Lower lobe of right lung (tissue), 2 donors: ENCODE data around the gene CCT5. TPM values are rescaled to one million over a fixed set of nuclear protein-coding genes. Genes with fewer than 3 reads are reported as not detected.

Experiments
- ATAC-seq, 2 donors: fragments of 200-7000 bp; cut with Tn5 transposase; one replicate each; pipeline ENCODE4 v1.9.1; 2020 to 2022; ENCODE audit warnings: mild to moderate bottlenecking in 2 of 2, moderate library complexity in 2 of 2
- DNase-seq: peaks from one replicate; pipeline ENCODE4 v3.0.0-alpha.2; 2020
- H3K27ac ChIP-seq: fragments of 200-600 bp; one replicate; pipeline ENCODE4 v1.8.0; 2022
- H3K27me3 ChIP-seq: fragments of 200-600 bp; one replicate; pipeline ENCODE4 v1.8.0; 2022; ENCODE audit warnings: low read depth
- H3K36me3 ChIP-seq: fragments of 200-600 bp; one replicate; pipeline ENCODE4 v1.8.0; 2022; ENCODE audit warnings: mild to moderate bottlenecking
- H3K4me1 ChIP-seq: fragments of 200-600 bp; one replicate; pipeline ENCODE4 v1.8.0; 2022
- H3K4me3 ChIP-seq: fragments of 200-600 bp; one replicate; pipeline ENCODE4 v1.8.0; 2022; ENCODE audit warnings: mild to moderate bottlenecking
- H3K9me3 ChIP-seq: fragments of 200-600 bp; one replicate; pipeline ENCODE4 v1.8.0; 2022
- intact Hi-C: fragments of 100-400 bp; cut with DNase I; formaldehyde crosslinking; loops from one replicate; pipeline ENCODE4 v1.11.0; 2022
- total RNA-seq: library from RNA; stranded (reverse); fragmentation: NEBNext Ultra II Directional; extraction: Animal tissue kit (Norgen Biotek cat#: 25700); gene quantifications from one replicate; pipeline ENCODE4 v1.2.1, GENCODE V29; 2021
- TF ChIP-seq, protein P1 (sequence below): fragments of 200-600 bp; IDR thresholded peaks from one replicate; pipeline ENCODE4 v1.8.0; 2022; ENCODE audit warnings: antibody characterized with exemption, mild to moderate bottlenecking
- donor health status: DM: no; HTN: yes; CAD: no; lungs with severe emphysema.

Gene CCT5
- total RNA-seq, 1 donor from 2014 or later = 116 TPM

DNA sequence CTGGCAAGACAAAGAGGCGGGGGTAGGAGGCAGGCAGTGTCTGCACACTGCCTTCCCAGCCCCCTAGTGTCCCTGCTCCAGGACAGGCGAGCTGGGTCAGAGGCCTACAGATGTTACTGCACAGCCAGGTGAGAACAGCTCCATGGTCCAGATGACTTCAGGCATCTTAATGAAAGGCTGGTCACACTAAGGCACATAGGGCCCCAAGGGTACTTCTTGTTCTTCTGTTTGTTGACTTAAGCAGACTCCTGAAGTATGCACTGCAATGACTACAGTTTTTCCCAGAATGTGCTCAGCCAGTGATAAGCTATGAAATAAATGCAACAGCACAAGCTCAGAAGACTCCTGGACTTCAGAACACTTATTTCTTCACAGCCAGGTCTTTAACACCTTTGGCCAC lies 27.8 kb upstream of the CCT5 start:
- no peaks in the 10 kb centered on the region for H3K36me3 ChIP-seq
- H3K4me3 ChIP-seq = no peak overlapping the region
- intact Hi-C loops = no loop called here
- no peaks in the 10 kb centered on the region for H3K27me3 ChIP-seq
- peak; percentile 81 to 88 for ATAC-seq
- no peak overlapping the region for H3K27ac ChIP-seq
- TF ChIP-seq, protein P1, sequence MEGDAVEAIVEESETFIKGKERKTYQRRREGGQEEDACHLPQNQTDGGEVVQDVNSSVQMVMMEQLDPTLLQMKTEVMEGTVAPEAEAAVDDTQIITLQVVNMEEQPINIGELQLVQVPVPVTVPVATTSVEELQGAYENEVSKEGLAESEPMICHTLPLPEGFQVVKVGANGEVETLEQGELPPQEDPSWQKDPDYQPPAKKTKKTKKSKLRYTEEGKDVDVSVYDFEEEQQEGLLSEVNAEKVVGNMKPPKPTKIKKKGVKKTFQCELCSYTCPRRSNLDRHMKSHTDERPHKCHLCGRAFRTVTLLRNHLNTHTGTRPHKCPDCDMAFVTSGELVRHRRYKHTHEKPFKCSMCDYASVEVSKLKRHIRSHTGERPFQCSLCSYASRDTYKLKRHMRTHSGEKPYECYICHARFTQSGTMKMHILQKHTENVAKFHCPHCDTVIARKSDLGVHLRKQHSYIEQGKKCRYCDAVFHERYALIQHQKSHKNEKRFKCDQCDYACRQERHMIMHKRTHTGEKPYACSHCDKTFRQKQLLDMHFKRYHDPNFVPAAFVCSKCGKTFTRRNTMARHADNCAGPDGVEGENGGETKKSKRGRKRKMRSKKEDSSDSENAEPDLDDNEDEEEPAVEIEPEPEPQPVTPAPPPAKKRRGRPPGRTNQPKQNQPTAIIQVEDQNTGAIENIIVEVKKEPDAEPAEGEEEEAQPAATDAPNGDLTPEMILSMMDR = no peak
- H3K4me1 ChIP-seq = no peaks in the 10 kb centered on the region
- H3K9me3 ChIP-seq = no peaks in the 10 kb centered on the region
- DNase-seq = no peak

DNA sequence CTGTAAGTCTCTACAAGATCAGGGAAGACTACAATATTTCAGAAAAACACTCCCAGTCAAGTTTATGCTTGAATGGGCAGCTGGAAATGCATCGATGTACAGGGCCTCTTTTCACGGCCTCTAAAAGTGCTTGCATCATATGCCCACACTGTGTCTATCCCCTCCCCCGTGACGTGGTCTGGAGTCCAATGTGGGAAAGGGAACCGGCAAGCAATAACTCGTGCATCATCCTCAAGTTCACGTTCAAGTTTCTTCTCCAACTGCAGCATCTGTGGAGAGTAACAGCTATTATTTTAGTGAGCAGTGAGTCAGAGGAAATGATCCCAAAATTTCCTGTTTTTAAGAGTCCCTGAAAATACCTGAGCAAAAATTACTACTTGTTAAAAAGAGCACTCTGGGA lies 22.7 kb upstream of the CCT5 start:
- Histone ChIP-seq H3K4me1 (no peaks in the 10 kb centered on the region), H3K27me3 (no peaks in the 10 kb centered on the region), H3K27ac (no peak overlapping the region), H3K9me3 (no peaks in the 10 kb centered on the region), H3K4me3 (no peak overlapping the region), H3K36me3 (peaks cover 9% of the 10 kb centered on the region)
- TF ChIP-seq, protein P1 = no peak
- DNase-seq (no peak), ATAC-seq (no peak)
- intact Hi-C loops = no loop called here

DNA sequence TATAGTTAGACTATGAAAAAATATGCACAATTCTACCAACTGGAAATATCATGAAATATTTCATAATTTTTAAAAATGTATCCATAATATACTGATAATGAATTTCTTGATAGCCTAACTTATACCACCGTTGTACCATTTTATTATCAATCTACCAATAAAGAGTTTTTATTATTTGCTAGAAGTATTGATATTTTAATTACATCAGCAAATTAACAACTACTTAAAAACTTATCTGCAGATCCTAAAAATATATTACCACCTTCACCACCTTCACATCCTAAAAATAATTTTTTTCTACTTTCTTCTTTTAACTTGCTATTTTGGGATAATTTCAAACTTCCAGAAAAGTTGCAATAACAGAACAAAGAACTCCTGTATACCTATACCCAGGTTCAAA lies 21.8 kb upstream of the CCT5 start:
- peaks cover 16% of the 10 kb centered on the region for H3K36me3 ChIP-seq
- H3K9me3 ChIP-seq = no peaks in the 10 kb centered on the region
- no peaks in the 10 kb centered on the region for H3K4me1 ChIP-seq
- intact Hi-C loops = no loop called here
- H3K27me3 ChIP-seq = no peaks in the 10 kb centered on the region
- no peak for DNase-seq
- no peak for ATAC-seq
- H3K27ac ChIP-seq = no peak overlapping the region
- TF ChIP-seq, protein P1 = no peak
- no peak overlapping the region for H3K4me3 ChIP-seq

DNA sequence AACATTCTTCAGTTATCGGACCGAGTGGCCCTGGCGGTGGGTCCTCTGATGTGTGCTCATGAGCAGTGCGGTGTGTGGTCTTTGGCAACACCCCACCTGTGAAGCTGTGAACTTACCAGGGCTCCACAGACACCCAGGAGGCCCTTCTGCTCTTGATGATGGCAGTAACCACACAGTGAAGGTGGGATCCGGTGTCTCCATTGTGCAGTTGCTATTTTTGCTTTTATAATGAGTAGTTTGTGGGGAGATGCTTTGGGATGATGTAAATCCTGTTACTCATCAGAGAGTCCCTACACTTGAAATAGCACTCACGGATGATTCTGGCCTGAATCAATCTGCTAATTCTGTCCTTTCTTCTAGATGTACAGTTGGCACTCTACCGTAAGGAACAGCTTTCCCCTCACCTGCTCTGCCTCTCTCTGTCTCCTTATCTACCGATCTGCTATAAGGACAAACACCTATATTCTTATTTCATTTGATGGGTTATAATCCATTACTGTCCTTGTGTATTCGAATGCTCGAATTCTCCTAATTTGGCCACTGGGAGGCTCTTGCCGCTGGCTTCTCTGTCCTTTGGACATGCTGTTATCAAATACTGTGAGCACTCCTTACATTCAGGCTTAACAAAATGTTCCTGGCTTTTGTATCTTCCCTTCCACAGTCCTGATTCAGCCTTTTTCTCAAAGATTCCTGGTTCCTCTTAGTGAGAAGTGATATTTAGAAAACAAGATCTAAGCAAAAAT lies 20.6 kb upstream of the CCT5 start:
- ATAC-seq = no peak
- H3K9me3 ChIP-seq = no peaks in the 10 kb centered on the region
- H3K36me3 ChIP-seq = peaks cover 16% of the 10 kb centered on the region

DNA sequence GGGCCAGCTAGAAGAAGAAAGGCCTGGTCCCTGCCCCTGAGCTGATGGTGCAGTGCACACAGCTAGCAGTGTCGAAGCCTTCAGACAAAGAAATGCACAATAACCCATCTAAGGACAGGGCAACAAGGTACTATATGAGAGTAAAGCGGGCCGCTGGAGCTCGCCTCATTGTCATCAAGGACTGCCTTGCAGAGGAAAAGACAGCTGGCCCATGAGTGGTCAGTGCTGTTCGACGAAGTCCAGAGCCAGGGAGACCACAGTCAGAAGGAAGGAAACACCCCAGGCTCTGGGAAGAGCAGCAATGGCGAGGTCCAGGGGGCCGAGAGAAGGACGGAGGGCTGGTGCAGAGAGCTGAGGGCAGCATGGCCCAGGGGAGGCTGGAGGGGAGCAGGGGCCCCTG lies 17.7 kb upstream of the CCT5 start:
- TF ChIP-seq, protein P1 = no peak
- H3K4me3 ChIP-seq = no peak overlapping the region
- no peaks in the 10 kb centered on the region for H3K27me3 ChIP-seq
- no peak for DNase-seq
- H3K27ac ChIP-seq = no peak overlapping the region
- H3K4me1 ChIP-seq = no peaks in the 10 kb centered on the region
- H3K36me3 ChIP-seq = peaks cover 41% of the 10 kb centered on the region
- H3K9me3 ChIP-seq = no peaks in the 10 kb centered on the region
- intact Hi-C loops = no loop called here
- ATAC-seq = no peak

More for the DNA sequence above, 20.6 kb upstream of the CCT5 start:
- DNase-seq = no peak
- intact Hi-C loops = no loop called here
- H3K27me3 ChIP-seq = no peaks in the 10 kb centered on the region
- TF ChIP-seq, protein P1 = no peak
- no peaks in the 10 kb centered on the region for H3K4me1 ChIP-seq
- H3K4me3 ChIP-seq = no peak overlapping the region
- no peak overlapping the region for H3K27ac ChIP-seq
